NCI-H524 treated with DMSO at 0.1 percent for 48 hours (cell line): ENCODE measurements around the gene TSSK6.

ENCODE experiments used
- DNase-seq: peaks from one replicate; lab custom pipeline; 2025; lab: John Stamatoyannopoulos, UW

TSSK6 gene

GRCh38 chr19:19464339-19465098, 50.8 kb downstream of the TSSK6 start:
- DNase-seq = no peak
